Mononuclear cell (primary cell): ENCODE data around the gene NBR1. TPM values are rescaled to one million over a fixed set of nuclear protein-coding genes. Genes with fewer than 3 reads are reported as not detected.
"Not testable (repeated sequence)": the region's sequence is repeated elsewhere in the genome, so short reads cannot be mapped to it uniquely, and the experiment has no call there.

ENCODE experiments used
- H3K27me3 ChIP-seq: 2 replicates; pipeline ENCODE4 v1.6.0; 2011; ENCODE audit warnings: low read length, control low read depth; ENCODE audit not compliant: insufficient read depth
- H3K4me1 ChIP-seq: 2 replicates; pipeline ENCODE4 v1.5.1; 2011; ENCODE audit warnings: mild to moderate bottlenecking, low read length, control low read depth; ENCODE audit not compliant: insufficient read depth
- H3K4me3 ChIP-seq: 2 replicates; pipeline ENCODE4 v1.5.1; 2011; ENCODE audit warnings: mild to moderate bottlenecking, low read length, moderate library complexity
- H3K9me3 ChIP-seq: 2 replicates; pipeline ENCODE4 v1.5.1; 2011; ENCODE audit warnings: low read depth, mild to moderate bottlenecking, control low read depth, low read length
- total RNA-seq: library from RNA; depleted of rRNA; stranded (reverse); fragments of >200 nt; gene quantifications from one replicate; pipeline ENCODE4 v1.2.3, GENCODE V29; 2012

NBR1 gene
- total RNA-seq, 1 donor: 34.3 TPM

GRCh38 chr17:43216369-43216761, 45.4 kb downstream of the NBR1 start:
- Histone ChIP-seq H3K4me1 (peaks cover 23% of the 10 kb centered on the region), H3K9me3 (no peaks in the 10 kb centered on the region), H3K4me3 (no peak overlapping the region), H3K27me3 (no peaks in the 10 kb centered on the region)

DNA sequence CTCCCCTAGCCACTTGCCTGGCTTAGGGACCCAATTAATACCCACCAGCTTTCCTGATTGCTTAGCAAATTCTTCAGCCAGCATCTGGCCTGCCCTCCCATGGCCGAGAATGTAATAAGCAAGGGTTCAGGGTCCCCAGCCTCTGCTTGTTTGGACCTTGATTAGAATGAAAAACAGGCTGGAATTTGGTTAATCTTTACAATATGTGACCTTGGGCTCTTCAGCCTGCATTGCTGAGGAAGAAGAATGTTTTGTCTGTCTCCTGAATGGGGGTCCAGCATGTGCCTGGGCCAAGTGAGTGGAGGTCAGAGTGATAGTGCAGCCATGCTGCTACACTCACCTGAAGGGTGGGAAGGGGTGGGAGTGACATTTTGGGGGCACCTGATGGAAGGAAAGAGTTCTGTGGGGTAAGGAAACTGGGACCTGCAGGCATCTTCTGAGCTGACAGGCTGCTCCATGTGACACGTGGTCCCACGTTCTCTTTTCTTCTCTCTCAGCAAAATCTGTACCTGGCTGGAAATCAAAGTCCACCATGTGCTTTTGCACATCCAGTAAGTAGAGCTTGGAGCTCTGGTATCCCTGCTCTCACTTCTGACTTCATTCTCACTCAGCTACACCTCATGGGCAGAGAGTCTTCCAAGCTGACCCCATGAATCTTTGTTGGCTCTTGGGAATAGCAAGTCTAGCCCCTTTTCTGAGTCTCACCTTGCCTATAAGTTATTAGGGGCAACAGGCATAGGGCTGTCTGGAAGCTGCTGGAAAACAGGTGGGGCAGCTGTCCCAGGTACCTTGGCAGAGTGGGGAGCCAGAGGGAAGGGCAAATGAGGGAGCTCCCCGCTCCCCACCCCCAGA, 46.0 kb downstream of the NBR1 start:
- Histone ChIP-seq H3K27me3 (no peaks in the 10 kb centered on the region), H3K9me3 (no peaks in the 10 kb centered on the region), H3K4me1 (peaks cover 20% of the 10 kb centered on the region), H3K4me3 (no peak overlapping the region)

DNA sequence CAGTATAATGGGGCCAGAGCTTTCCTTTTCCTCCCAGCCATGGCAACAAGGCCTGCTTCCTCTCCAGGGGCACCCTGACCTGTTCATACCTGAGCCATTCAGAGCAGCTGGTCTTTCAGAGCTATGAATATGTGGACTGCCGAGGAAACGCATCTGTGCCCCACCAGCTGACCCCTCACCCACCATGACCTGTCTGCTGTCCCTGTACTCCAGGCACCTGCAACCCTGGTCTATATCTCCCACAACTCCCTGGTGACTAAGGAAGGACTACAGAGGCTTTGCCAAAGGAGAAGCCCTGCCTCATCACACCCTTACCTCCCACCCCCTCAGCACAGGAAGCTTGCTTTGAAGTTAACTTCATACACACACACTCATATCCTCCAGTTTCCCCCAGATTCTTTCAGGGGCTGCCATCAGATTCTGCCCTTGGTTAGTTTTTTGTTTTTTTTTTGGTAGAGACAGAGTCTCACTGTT, 46.6 kb downstream of the NBR1 start:
- no peaks in the 10 kb centered on the region for H3K27me3 ChIP-seq
- peaks cover 14% of the 10 kb centered on the region for H3K4me1 ChIP-seq
- H3K9me3 ChIP-seq: no peaks in the 10 kb centered on the region
- H3K4me3 ChIP-seq: no peak overlapping the region

DNA sequence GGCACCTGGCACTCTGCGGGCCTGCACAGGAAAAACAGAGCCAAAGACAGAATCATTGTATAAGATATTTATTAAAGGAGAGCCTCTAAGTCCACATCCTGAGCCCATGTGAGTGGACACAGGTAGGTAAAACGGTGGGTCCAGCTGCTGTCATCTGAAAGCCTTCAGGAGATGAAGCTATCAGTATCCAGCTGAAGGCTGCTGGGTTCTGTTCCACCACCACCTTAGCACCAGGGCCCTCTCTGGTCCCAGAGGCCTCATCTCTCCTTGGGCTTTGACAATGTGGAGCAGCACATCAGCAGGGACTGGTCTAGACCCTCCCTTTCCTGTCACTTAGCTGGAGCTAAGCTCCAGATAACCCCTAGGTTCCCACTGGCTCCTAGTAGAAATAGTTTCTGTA, 48.0 kb downstream of the NBR1 start:
- no peak overlapping the region for H3K4me3 ChIP-seq
- peaks cover under 1% of the 10 kb centered on the region for H3K4me1 ChIP-seq
- no peaks in the 10 kb centered on the region for H3K9me3 ChIP-seq
- no peaks in the 10 kb centered on the region for H3K27me3 ChIP-seq

GRCh38 chr17:43219746-43220380, 48.8 kb downstream of the NBR1 start:
- no peaks in the 10 kb centered on the region for H3K4me1 ChIP-seq
- no peak overlapping the region for H3K4me3 ChIP-seq
- no peaks in the 10 kb centered on the region for H3K9me3 ChIP-seq
- no peaks in the 10 kb centered on the region for H3K27me3 ChIP-seq

DNA sequence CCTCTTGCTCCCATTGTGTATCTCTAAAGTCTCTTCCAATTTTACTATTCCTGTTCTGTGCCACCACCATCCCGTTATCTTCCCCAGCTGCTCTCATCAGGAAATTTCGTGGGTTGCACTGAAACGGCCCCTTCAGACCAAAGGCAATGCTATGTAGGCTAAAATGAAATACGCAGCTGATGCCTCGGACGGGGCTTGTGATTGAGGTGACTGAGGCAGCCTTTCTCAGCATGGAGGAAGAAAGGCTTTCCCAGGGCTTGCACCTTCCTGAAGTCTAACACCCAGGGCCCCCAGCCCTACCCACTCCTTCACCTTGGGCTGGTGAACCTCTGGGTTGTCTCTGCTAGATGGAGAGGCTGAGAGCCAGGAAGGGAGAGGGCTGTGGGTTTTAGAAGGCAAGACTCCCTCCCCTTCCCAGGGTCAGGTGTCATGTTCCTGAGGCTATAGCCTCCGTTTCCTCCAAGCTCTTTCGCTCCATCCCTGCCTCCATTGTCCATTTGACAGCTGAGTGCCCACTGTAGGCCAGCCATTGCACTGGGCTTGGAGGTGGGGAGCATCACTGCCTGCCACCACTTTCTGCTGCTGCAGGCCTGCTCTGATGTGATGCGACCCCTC, 49.6 kb downstream of the NBR1 start:
- H3K4me1 ChIP-seq: no peaks in the 10 kb centered on the region
- H3K4me3 ChIP-seq: no peak overlapping the region
- no peaks in the 10 kb centered on the region for H3K9me3 ChIP-seq
- no peaks in the 10 kb centered on the region for H3K27me3 ChIP-seq

DNA sequence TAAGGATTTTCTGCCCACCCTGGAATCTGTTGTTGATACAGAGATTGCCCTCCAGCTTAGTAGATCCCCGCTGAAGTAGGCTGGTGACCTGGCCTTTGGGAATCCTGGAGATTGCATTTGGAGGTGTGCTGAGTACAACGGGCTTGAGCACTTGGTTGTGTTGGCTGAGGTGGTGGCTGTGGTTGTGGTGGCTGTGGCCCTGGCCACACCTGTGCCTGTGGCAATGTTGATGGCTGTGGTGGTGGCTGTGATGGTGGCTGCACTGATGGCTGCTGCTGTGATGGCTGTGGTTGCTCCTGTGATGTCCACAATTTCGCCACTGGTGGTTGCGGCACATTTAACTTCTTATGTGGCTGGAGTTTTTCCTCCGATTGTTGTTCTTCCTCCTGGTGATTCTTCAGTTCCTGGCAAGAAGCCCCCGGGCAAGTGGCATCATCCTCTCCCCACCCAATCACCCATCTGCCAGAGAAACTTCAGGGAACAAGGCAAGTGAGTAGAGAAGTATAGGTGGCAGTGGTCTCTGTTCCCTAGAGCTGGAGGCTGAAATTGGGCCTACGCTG, 53.2 kb downstream of the NBR1 start:
- Histone ChIP-seq H3K9me3 (no peaks in the 10 kb centered on the region), H3K27me3 (no peaks in the 10 kb centered on the region), H3K4me3 (no peak overlapping the region), H3K4me1 (no peaks in the 10 kb centered on the region)

DNA sequence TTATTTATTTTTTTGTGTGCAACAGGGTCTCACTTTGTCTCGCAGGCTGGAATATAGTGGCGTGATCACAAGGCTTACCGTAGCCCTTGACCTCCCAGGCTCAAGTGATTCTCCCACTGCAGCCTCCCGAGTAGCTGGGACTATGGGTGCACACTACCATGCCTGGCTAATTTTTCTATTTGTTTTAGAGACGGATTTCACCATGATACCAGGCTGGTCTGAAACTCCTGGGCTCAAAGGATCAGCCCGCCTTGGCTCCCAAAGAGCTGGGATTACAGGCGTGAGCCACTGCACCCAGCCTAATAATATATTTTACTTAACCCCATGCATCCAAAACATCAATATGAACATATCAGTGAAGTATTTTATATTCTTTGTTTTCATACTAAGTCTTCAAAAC, 55.4 kb downstream of the NBR1 start:
- Histone ChIP-seq H3K4me1 (no peaks in the 10 kb centered on the region), H3K4me3 (no peak overlapping the region), H3K27me3 (no peaks in the 10 kb centered on the region), H3K9me3 (no peaks in the 10 kb centered on the region)

DNA sequence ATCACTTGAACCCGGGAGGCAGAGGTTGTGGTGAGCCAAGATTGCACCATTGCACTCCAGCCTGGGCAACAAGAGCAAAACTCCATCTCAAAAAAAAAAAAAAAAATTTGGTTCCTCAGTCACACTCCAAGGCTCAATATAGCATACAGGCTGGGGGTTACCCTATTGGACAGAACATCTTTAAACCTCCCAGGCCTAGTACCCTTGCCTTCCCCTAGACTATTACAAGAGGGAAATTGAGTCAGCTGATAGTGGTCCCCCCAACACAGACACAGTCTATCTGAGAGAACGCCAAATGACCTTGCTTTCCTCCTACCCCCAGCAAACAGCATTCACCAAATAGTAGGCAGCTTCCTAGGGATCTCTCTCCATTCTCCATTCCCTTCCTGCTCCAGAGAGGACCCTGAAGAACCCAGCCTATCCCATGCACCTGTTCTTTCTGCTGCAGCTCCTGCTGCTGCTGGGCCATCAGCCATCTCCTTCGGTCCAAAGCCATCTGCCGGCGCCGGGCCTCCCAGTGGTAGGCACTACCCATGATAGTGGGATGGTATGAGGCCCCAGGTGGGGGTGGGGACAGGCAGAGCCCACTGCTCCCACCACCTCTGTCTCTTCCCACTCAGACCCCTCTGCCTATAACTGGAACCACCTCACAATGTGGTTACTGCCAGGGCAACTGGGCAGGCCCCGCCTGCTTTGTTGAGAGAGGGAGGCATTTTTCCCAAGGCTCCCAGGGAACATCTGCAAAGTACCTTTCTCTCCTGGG, 57.2 kb downstream of the NBR1 start, which contains the start of gene CCDC200:
CCDC200 (minus strand) TSS at position 604 of the 763 bp plus-strand sequence; CDS start at position 535, 69 bp downstream.
- H3K4me1 ChIP-seq, H3K9me3 ChIP-seq, H3K27me3 ChIP-seq, H3K4me3 ChIP-seq: not testable (repeated sequence)

GRCh38 chr17:43231205-43232020, 60.4 kb downstream of the NBR1 start:
- H3K27me3 ChIP-seq, H3K9me3 ChIP-seq, H3K4me3 ChIP-seq, H3K4me1 ChIP-seq: not testable (repeated sequence)

- not testable (repeated sequence) for H3K4me3 ChIP-seq, H3K9me3 ChIP-seq, H3K27me3 ChIP-seq, H3K4me1 ChIP-seq
Observed at GRCh38 chr17:43232021-43232699, 61.1 kb downstream of the NBR1 start.

GRCh38 chr17:43233263-43233662, 62.2 kb downstream of the NBR1 start:
- not testable (repeated sequence) for H3K4me3 ChIP-seq, H3K27me3 ChIP-seq, H3K4me1 ChIP-seq, H3K9me3 ChIP-seq

GRCh38 chr17:43233877-43234276, 62.9 kb downstream of the NBR1 start, which contains the start of gene RNU2-1:
Gene RNU2-1 (minus strand): TSS chr17:43233977.
- not testable (repeated sequence) for H3K27me3 ChIP-seq, H3K9me3 ChIP-seq, H3K4me3 ChIP-seq, H3K4me1 ChIP-seq
